B cell (primary cell): ENCODE results near the gene PFKP.

Source experiments
- EZH2 ChIP-seq: IDR thresholded peaks from 2 replicates; pipeline ENCODE4 v1.6.1; 2012; ENCODE audit warnings: borderline replicate concordance, low read depth, mild to moderate bottlenecking, moderate library complexity, low read length; ENCODE audit not compliant: insufficient read depth, poor library complexity, severe bottlenecking
- TF ChIP-seq, protein P1 (sequence below): fragments of 200-600 bp; IDR thresholded peaks from one replicate; pipeline ENCODE4 v1.8.0; 2022; ENCODE audit warnings: antibody characterized with exemption, mild to moderate bottlenecking

DNA sequence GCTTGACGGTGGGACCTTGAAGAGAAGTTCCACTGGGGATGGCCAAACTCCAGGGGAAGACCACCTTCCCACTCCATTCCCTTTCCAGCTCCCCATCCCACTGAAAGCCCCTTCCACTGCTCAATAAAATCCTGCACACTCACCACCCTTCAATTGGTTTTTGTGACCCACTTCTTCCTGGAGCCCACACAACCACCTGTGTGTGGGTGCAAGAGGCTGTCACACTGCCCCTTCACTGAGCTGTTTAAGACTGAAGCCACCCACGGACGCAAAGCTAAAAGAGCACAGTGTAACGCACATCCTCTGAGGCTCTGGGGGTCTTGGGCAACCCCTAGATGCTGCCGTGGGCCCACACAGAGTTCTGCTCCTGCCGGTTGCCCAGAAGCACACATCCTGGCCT lies 118.0 kb downstream of the PFKP start:
- TF ChIP-seq EZH2, result no peak
- TF ChIP-seq, protein P1, sequence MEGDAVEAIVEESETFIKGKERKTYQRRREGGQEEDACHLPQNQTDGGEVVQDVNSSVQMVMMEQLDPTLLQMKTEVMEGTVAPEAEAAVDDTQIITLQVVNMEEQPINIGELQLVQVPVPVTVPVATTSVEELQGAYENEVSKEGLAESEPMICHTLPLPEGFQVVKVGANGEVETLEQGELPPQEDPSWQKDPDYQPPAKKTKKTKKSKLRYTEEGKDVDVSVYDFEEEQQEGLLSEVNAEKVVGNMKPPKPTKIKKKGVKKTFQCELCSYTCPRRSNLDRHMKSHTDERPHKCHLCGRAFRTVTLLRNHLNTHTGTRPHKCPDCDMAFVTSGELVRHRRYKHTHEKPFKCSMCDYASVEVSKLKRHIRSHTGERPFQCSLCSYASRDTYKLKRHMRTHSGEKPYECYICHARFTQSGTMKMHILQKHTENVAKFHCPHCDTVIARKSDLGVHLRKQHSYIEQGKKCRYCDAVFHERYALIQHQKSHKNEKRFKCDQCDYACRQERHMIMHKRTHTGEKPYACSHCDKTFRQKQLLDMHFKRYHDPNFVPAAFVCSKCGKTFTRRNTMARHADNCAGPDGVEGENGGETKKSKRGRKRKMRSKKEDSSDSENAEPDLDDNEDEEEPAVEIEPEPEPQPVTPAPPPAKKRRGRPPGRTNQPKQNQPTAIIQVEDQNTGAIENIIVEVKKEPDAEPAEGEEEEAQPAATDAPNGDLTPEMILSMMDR, result no peak
